HepG2 (cell line): ENCODE data around the gene ADGRD1. TPM values are rescaled to one million over a fixed set of nuclear protein-coding genes. Genes with fewer than 3 reads are reported as not detected.

Experiments
- ATAC-seq: fragments of 200-7000 bp; cut with Tn5 transposase; 3 replicates; pipeline ENCODE4 v1.9.1; 2020; ENCODE audit warnings: mild to moderate bottlenecking, moderate library complexity
- BruUV-seq: library from RNA; stranded (reverse); fragments of 400-500 nt; replicated peaks from 2 replicates; lab custom pipeline; 2021; lab: Mats Ljungman, UMichigan
- CTCF ChIA-PET: fragments of 300-600 bp; formaldehyde crosslinking; extraction: SDS; loops from one replicate; lab custom pipeline; 2021; ENCODE audit warnings: low total read pairs, inconsistent platforms, low intra/inter-chr PET ratio; lab: Yijun Ruan, JAX
- POLR2A ChIA-PET: fragments of 350-600 bp; sonication (Branson Sonifier 250); formaldehyde crosslinking; loops from one replicate; lab custom pipeline; 2020; ENCODE audit warnings: antibody characterized with exemption, inconsistent platforms; lab: Yijun Ruan, JAX
- DNase-seq: peaks from one replicate; pipeline ENCODE4 v3.0.0-alpha.2; 2015; ENCODE audit warnings: low spot score
- FAIRE-seq: peaks from 3 replicates; lab custom pipeline; 2011; peaks lifted over from hg19 to GRCh38; lab: Jason Lieb, UNC
- H2AFZ ChIP-seq: one replicate; pipeline ENCODE4 v1.6.1; 2011; ENCODE audit warnings: low read length, inconsistent platforms
- H3K27ac ChIP-seq: fragments of 300-600 bp; 3 replicates; pipeline ENCODE4 v1.8.0; 2011; ENCODE audit warnings: mixed run types, mild to moderate bottlenecking, mixed read lengths, low read length, inconsistent platforms; ENCODE audit not compliant: insufficient read depth; ENCODE audit errors: extremely low read length
- H3K27me3 ChIP-seq, 2 experiments: fragments of 200-600 bp in 1 of 2; 2 replicates in 1 of 2; 3 replicates in 1 of 2; pipeline versions ENCODE4 v1.6.0 to v1.8.0; 2011; ENCODE audit warnings: low read length in 2 of 2, mild to moderate bottlenecking in 2 of 2, moderate library complexity in 2 of 2, inconsistent platforms in 1 of 2; ENCODE audit not compliant: insufficient read depth in 2 of 2, control insufficient read depth in 1 of 2
- H3K36me3 ChIP-seq, 2 experiments: fragments of 200-600 bp in 1 of 2; replicated peaks in 1 of 2; 2 replicates in 1 of 2; 3 replicates in 1 of 2; pipeline versions ENCODE4 v1.5.1 to v1.8.0; 2011; ENCODE audit warnings: low read length in 2 of 2, inconsistent platforms in 1 of 2; ENCODE audit not compliant: insufficient read depth in 2 of 2, control insufficient read depth in 1 of 2
- H3K4me1 ChIP-seq: 2 replicates; pipeline ENCODE4 v1.5.1; 2012; ENCODE audit warnings: low read length, inconsistent platforms; ENCODE audit not compliant: insufficient read depth
- H3K4me2 ChIP-seq: 2 replicates; pipeline ENCODE4 v1.6.0; 2011; ENCODE audit warnings: low read depth, low read length, inconsistent platforms
- H3K4me3 ChIP-seq, 3 experiments: fragments of 200-600 bp in 1 of 3; sonication (generic), shearing (Covaris generic) in 1 of 3; replicated peaks in 1 of 3; 2 replicates each; pipeline ENCODE4 v1.5.1; 2011 to 2016; ENCODE audit warnings: low read length in 3 of 3, inconsistent platforms in 2 of 3, low read depth in 2 of 3, mild to moderate bottlenecking in 2 of 3, control low read depth in 1 of 3, mixed read lengths in 1 of 3; ENCODE audit not compliant: insufficient read depth in 1 of 3
- H3K79me2 ChIP-seq: one replicate; pipeline ENCODE4 v1.6.1; 2011; ENCODE audit warnings: low read length, inconsistent platforms; ENCODE audit not compliant: insufficient read depth
- H3K9ac ChIP-seq: 2 replicates; pipeline ENCODE4 v1.6.0; 2011; ENCODE audit warnings: mild to moderate bottlenecking, low read depth, low read length, inconsistent platforms; ENCODE audit not compliant: insufficient read depth
- H3K9me3 ChIP-seq: 2 replicates; pipeline ENCODE4 v1.5.1; 2012; ENCODE audit warnings: mild to moderate bottlenecking, low read length
- H4K20me1 ChIP-seq: 2 replicates; pipeline ENCODE4 v1.6.0; 2011; ENCODE audit warnings: inconsistent platforms, mild to moderate bottlenecking, low read length, moderate library complexity; ENCODE audit not compliant: insufficient read depth
- CEBPZ ChIP-seq: IDR thresholded peaks from 2 replicates; pipeline ENCODE4 v1.6.1; 2012; ENCODE audit warnings: low read length, improper control_type of control experiment
- MIER3 ChIP-seq: IDR thresholded peaks from 2 replicates; pipeline ENCODE4 v1.6.1; 2016; ENCODE audit warnings: missing compliant biosample characterization, borderline replicate concordance
- MIXL1 ChIP-seq: IDR thresholded peaks from 2 replicates; pipeline ENCODE4 v1.6.1; 2016
- NFE2L1 ChIP-seq: sonication (generic); formaldehyde crosslinking; IDR thresholded peaks from 2 replicates; pipeline ENCODE4 v1.4.0; 2020; ENCODE audit warnings: missing genetic modification reagents, mild to moderate bottlenecking, borderline replicate concordance
- SAFB2 ChIP-seq: sonication (generic); formaldehyde crosslinking; IDR thresholded peaks from 2 replicates; pipeline ENCODE4 v1.5.1; 2020; ENCODE audit warnings: missing genetic modification reagents, low read depth, mild to moderate bottlenecking, borderline replicate concordance
- ZFP36L2 ChIP-seq: sonication (generic); formaldehyde crosslinking; IDR thresholded peaks from 2 replicates; pipeline ENCODE4 v1.4.0; 2020; ENCODE audit warnings: missing genetic modification reagents
- ZNF550 ChIP-seq: sonication (generic); formaldehyde crosslinking; IDR thresholded peaks from 2 replicates; pipeline ENCODE4 v1.4.0; 2020; ENCODE audit warnings: mild to moderate bottlenecking, missing genetic modification reagents, borderline replicate concordance
- ZNF749 ChIP-seq: sonication (generic); formaldehyde crosslinking; IDR thresholded peaks from 2 replicates; pipeline ENCODE4 v1.8.0; 2022; ENCODE audit warnings: mild to moderate bottlenecking, missing genetic modification reagents, moderate library complexity, borderline replicate concordance
- ZSCAN31 ChIP-seq: sonication (generic); formaldehyde crosslinking; IDR thresholded peaks from 2 replicates; pipeline ENCODE4 v1.5.0; 2020; ENCODE audit warnings: low read depth, mild to moderate bottlenecking, missing genetic modification reagents
- WGBS: methylation state at CpG from one replicate; pipeline ENCODE4 v1.1.6; 2017; ENCODE audit warnings: low lambda C conversion rate; 5-methylcytosine and 5-hydroxymethylcytosine counted together
- in situ Hi-C: cut with HindIII; loops from 2 replicates; pipeline ENCODE4 v1.10.0; 2017; ENCODE audit warnings: low pct_unique_long_range_greater_than_20kb; ENCODE audit not compliant: extremely low pct_ligation_motif_present
- intact Hi-C: fragments of 100-400 bp; cut with micrococcal nuclease; formaldehyde crosslinking; loops from one replicate; pipeline ENCODE4 v1.10.0; 2022; ENCODE audit not compliant: unreplicated experiment
- polyA plus RNA-seq, 8 experiments: library from polyadenylated mRNA; depleted of rRNA in 3 of 8; stranded (reverse) in 7 of 8; unstranded in 1 of 8; fragments of >200 nt; fragmentation: Illumina TruSeq in 4 of 8; extraction: Trizol in 4 of 8; gene quantifications; 2 replicates each; pipeline versions ENCODE4 v1.2.1 to v1.2.3, GENCODE V29; 2011 to 2016; ENCODE audit warnings: low read depth in 4 of 8, missing spikeins in 1 of 8, mixed read lengths in 1 of 8; ENCODE audit not compliant: insufficient read depth in 1 of 8
- total RNA-seq, 5 experiments: library from RNA; depleted of rRNA; stranded (reverse); fragments of >200 nt; fragmentation: Illumina TruSeq; extraction: Trizol; gene quantifications; 2 replicates each; pipeline ENCODE4 v1.2.3, GENCODE V29; 2016; ENCODE audit warnings: low read depth in 1 of 5

The ADGRD1 gene
- total and polyA plus RNA-seq, 2 of the 13 experiments (the other 11 are each of a cell fraction or from before 2014, with no cell fraction given): 0.46 to 12.4 TPM

GRCh38 chr12:130945786-130946492 lies 7.8 kb upstream of the ADGRD1 start:
- Histone ChIP-seq H4K20me1 (no peaks in the 10 kb centered on the region), H3K9me3 (peaks cover 14% of the 10 kb centered on the region), H3K27ac (no peak overlapping the region), H3K27me3 (no peaks in the 10 kb centered on the region), H3K79me2 (no peaks in the 10 kb centered on the region), H2AFZ (no peak overlapping the region), H3K4me1 (peaks cover 22% of the 10 kb centered on the region)
- FAIRE-seq (no peak), ATAC-seq (no peak), DNase-seq (no peak)
- BruUV-seq: no TSS peak
- no peak for TF ChIP-seq SAFB2 (CRISPR knock-in tag)
- TF ChIP-seq MIER3 (CRISPR knock-in tag): no peak
- TF ChIP-seq NFE2L1 (CRISPR knock-in tag): no peak
- TF ChIP-seq ZSCAN31 (CRISPR knock-in tag): no peak
- no peak for TF ChIP-seq ZNF749 (CRISPR knock-in tag)
- TF ChIP-seq ZFP36L2: no peak
- TF ChIP-seq ZNF550 (CRISPR knock-in tag): no peak
- TF ChIP-seq MIXL1 (CRISPR knock-in tag): no peak
- TF ChIP-seq CEBPZ: no peak
- TF ChIP-seq, all 625 proteins: peak for 0
- in situ Hi-C loops: no loop called here
- WGBS: 37% methylated on average over 7 of the region's 7 CpGs
- Histone ChIP-seq H3K4me2 (peak overlapping the region; percentile 27; the same call in 1 of the 2 replicates), H3K36me3 (no peaks in the 10 kb centered on the region), H3K9ac (no peak overlapping the region), H3K4me3 (no peak overlapping the region)
- ChIA-PET CTCF (no interaction called here), POLR2A (interaction anchor here (1.2 kb wide), 1 partner anchor 38 kb away, joined by 5 read pairs; no protein-coding TSS in a partner anchor)
- intact Hi-C loops: no loop called here
